Choroid plexus epithelial cell (primary cell): ENCODE data around the gene KRTAP13-1.
A peak's percentile ranks its signal among the peaks of the same experiment; 100 is the strongest.

ENCODE experiments used
- DNase-seq: peaks from one replicate; pipeline ENCODE4 v3.0.0-alpha.2; 2010; ENCODE audit warnings: low read depth
- H3K4me3 ChIP-seq: 2 replicates; pipeline ENCODE4 v1.5.1; 2011; ENCODE audit warnings: low read depth, mild to moderate bottlenecking, control low read depth, low read length, moderate library complexity
- TF ChIP-seq, protein P1 (sequence below): conservative IDR thresholded peaks from 2 replicates; pipeline ENCODE4 v1.5.1; 2011; ENCODE audit warnings: low read depth, mild to moderate bottlenecking, control low read depth, inconsistent platforms, low read length, moderate library complexity

Gene KRTAP13-1

GRCh38 chr21:30426731-30427130, 30.9 kb downstream of the KRTAP13-1 start:
- no peak for DNase-seq
- TF ChIP-seq, protein P1, sequence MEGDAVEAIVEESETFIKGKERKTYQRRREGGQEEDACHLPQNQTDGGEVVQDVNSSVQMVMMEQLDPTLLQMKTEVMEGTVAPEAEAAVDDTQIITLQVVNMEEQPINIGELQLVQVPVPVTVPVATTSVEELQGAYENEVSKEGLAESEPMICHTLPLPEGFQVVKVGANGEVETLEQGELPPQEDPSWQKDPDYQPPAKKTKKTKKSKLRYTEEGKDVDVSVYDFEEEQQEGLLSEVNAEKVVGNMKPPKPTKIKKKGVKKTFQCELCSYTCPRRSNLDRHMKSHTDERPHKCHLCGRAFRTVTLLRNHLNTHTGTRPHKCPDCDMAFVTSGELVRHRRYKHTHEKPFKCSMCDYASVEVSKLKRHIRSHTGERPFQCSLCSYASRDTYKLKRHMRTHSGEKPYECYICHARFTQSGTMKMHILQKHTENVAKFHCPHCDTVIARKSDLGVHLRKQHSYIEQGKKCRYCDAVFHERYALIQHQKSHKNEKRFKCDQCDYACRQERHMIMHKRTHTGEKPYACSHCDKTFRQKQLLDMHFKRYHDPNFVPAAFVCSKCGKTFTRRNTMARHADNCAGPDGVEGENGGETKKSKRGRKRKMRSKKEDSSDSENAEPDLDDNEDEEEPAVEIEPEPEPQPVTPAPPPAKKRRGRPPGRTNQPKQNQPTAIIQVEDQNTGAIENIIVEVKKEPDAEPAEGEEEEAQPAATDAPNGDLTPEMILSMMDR = no peak
- no peak overlapping the region for H3K4me3 ChIP-seq

- no peak for DNase-seq
- H3K4me3 ChIP-seq = no peak within 1 kb of the TSS
- TF ChIP-seq, protein P1 = no peak
These were observed 34.4 kb downstream of the KRTAP13-1 start, which contains the start of gene KRTAP13-4 for GRCh38 chr21:30430170-30430655. TSS of gene KRTAP13-4 (plus strand) at chr21:30430220. CDS start at chr21:30430276, 56 bp downstream.

GRCh38 chr21:30434033-30434631, 38.3 kb downstream of the KRTAP13-1 start:
- DNase-seq = peak; percentile 51
- no peak overlapping the region for H3K4me3 ChIP-seq
- TF ChIP-seq, protein P1 = peak; percentile 77

DNA sequence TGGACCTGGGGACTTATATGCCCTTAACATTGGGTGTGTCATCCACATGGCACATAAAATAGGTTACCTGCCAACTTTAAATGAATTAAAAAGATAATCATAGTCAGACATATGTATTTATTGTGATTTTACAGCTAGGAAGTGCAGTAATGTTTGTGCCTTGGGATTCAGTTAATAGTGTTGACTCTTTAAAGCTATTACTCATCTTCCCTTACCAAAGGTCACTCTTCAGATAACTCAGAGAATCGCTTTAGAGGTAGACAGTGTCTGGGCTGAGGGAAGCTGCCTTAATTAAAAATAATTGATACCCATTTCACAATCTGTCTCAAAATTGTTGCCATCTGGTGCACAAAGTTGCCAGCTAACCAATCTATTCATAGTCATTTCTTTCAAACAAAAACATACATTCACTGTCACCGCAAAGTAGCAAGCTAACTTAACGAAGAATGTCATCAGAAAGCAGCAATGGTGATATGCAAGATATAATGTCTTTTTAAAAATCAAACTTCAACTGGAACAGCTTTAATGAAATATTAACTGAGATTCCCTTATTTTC, 41.3 kb downstream of the KRTAP13-1 start:
- TF ChIP-seq, protein P1 = no peak
- DNase-seq = no peak

GRCh38 chr21:30439975-30440374, 44.1 kb downstream of the KRTAP13-1 start, which contains the start of gene KRTAP15-1:
TSS of gene KRTAP15-1 (plus strand) at chr21:30440275. CDS start at chr21:30440328, 53 bp downstream.
- DNase-seq = no peak
- no peak within 1 kb of the TSS for H3K4me3 ChIP-seq
- TF ChIP-seq, protein P1 = no peak

More for the DNA sequence above, 41.3 kb downstream of the KRTAP13-1 start:
- no peak overlapping the region for H3K4me3 ChIP-seq

- no peak for DNase-seq
- no peak overlapping the region for H3K4me3 ChIP-seq
- TF ChIP-seq, protein P1 = no peak
These were observed 47.4 kb downstream of the KRTAP13-1 start for GRCh38 chr21:30443226-30443625.
